Fibroblast of lung (primary cell): Measurements from ENCODE around the gene TCEAL7.

Source experiments
- CTCF ChIP-seq, 2 donors: IDR thresholded peaks in 1 of 2; conservative IDR thresholded peaks in 1 of 2; 1 replicate in 1 of 2; 2 replicates in 1 of 2; pipeline ENCODE4 v1.5.1; 2011 to 2012; ENCODE audit warnings: low read length in 2 of 2, control low read depth in 1 of 2, inconsistent platforms in 1 of 2, low read depth in 1 of 2, mild to moderate bottlenecking in 1 of 2
- EZH2 ChIP-seq: IDR thresholded peaks from 2 replicates; pipeline ENCODE4 v1.5.1; 2012; ENCODE audit warnings: low read length, control low read depth, mild to moderate bottlenecking; ENCODE audit errors: missing control alignments

- TF ChIP-seq CTCF (conservative IDR thresholded peaks at IDR 0.05 in 1 of 2, IDR thresholded peaks at IDR 0.05 in 1 of 2; ENCODE audit: low read depth in 1 of 2, low read length in 2 of 2) (no peak), EZH2 (no peak)
Measured at GRCh38 chrX:103293118-103293517, 36.9 kb upstream of the TCEAL7 start.
